HepG2 (cell line): ENCODE results near the gene RPLP2.

ENCODE experiments used
- CBX2 ChIP-seq, 2 experiments: fragments of 200-600 bp in 1 of 2; sonication (generic); formaldehyde crosslinking in 1 of 2; IDR thresholded peaks; 2 replicates each; pipeline versions ENCODE4 v1.7.0 to v1.8.1; 2018 to 2022; ENCODE audit warnings: low read depth in 2 of 2, low read length in 1 of 2, mild to moderate bottlenecking in 1 of 2, missing genetic modification reagents in 1 of 2
- GTF2F1 ChIP-seq: fragments of 150-350 bp; IDR thresholded peaks from 2 replicates; pipeline ENCODE4 v1.6.1; 2014; ENCODE audit warnings: low read length
- RAD21 ChIP-seq: fragments of 450-650 bp; formaldehyde crosslinking; IDR thresholded peaks from 2 replicates; pipeline ENCODE4 v1.5.0; 2020; ENCODE audit warnings: mild to moderate bottlenecking
- ZBTB1 ChIP-seq: sonication (generic); formaldehyde crosslinking; IDR thresholded peaks from 2 replicates; pipeline ENCODE4 v1.4.0; 2020; ENCODE audit warnings: missing genetic modification reagents, borderline replicate concordance
- ZNF251 ChIP-seq: sonication (generic); formaldehyde crosslinking; IDR thresholded peaks from 2 replicates; pipeline ENCODE4 v1.9.0; 2021; ENCODE audit warnings: mild to moderate bottlenecking, missing genetic modification reagents
- ZNF569 ChIP-seq: sonication (generic); formaldehyde crosslinking; IDR thresholded peaks from 2 replicates; pipeline ENCODE4 v1.5.0; 2020; ENCODE audit warnings: mild to moderate bottlenecking, missing genetic modification reagents, moderate library complexity, borderline replicate concordance
- ZNF619 ChIP-seq: sonication (generic); formaldehyde crosslinking; IDR thresholded peaks from 2 replicates; pipeline ENCODE4 v1.4.0; 2020; ENCODE audit warnings: mild to moderate bottlenecking, missing genetic modification reagents
- TF ChIP-seq, protein P1 (sequence below): sonication (generic); formaldehyde crosslinking; IDR thresholded peaks from 2 replicates; pipeline ENCODE4 v1.5.0; 2020; ENCODE audit warnings: mild to moderate bottlenecking, missing genetic modification reagents, moderate library complexity

DNA sequence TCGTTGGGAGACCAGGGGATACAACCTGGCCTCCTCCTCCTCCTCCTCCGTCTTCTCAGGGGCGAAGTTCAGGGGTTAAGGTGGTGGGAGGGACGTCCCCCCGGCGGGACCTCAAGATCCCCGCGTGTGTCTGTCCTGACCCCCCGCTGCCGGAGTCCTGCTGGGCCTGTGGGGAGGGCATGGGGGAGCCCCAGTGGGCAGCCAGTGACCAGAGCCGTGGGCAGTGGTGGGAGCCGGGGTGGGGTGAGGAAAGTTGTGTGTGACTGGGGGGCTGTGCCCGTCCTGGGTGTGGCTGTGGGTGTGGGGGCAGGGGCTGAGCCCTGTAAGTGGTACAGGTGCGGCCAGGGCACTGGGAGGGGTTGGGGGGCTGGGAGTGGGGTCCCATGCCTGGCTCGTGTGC, 43.0 kb downstream of the RPLP2 start:
- no peak for TF ChIP-seq ZNF251 (CRISPR knock-in tag)
- no peak for TF ChIP-seq GTF2F1
- TF ChIP-seq ZNF569 (CRISPR knock-in tag): no peak
- TF ChIP-seq, protein P1, sequence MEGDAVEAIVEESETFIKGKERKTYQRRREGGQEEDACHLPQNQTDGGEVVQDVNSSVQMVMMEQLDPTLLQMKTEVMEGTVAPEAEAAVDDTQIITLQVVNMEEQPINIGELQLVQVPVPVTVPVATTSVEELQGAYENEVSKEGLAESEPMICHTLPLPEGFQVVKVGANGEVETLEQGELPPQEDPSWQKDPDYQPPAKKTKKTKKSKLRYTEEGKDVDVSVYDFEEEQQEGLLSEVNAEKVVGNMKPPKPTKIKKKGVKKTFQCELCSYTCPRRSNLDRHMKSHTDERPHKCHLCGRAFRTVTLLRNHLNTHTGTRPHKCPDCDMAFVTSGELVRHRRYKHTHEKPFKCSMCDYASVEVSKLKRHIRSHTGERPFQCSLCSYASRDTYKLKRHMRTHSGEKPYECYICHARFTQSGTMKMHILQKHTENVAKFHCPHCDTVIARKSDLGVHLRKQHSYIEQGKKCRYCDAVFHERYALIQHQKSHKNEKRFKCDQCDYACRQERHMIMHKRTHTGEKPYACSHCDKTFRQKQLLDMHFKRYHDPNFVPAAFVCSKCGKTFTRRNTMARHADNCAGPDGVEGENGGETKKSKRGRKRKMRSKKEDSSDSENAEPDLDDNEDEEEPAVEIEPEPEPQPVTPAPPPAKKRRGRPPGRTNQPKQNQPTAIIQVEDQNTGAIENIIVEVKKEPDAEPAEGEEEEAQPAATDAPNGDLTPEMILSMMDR: no peak
- no peak for TF ChIP-seq ZBTB1 (CRISPR knock-in tag)
- no peak for TF ChIP-seq RAD21 (CRISPR knock-in tag)
- TF ChIP-seq CBX2 (IDR thresholded peaks at IDR 0.05; ENCODE audit: low read depth, low read length): no peak
- no peak for TF ChIP-seq CBX2 (CRISPR knock-in tag; IDR thresholded peaks at IDR 0.05; ENCODE audit: low read depth)
- TF ChIP-seq ZNF619 (CRISPR knock-in tag): no peak
